ENCODE data around the gene MAPKBP1. TPM values are rescaled to one million over a fixed set of nuclear protein-coding genes. Genes with fewer than 3 reads are reported as not detected.

The MAPKBP1 gene
- total RNA-seq, 1 experiment from 2014 or later = 16.2 TPM

GRCh38 chr15:41774882-41775417 lies 666 bp downstream of the MAPKBP1 start:
- peak overlapping the region; percentile 94 for H3K4me3 Mint-ChIP-seq (ENCODE audit: unreplicated experiment)
- CTCF ChIA-PET = interaction anchor here (1.0 to 3.2 kb wide), 14 partner anchors 8 to 179 kb away, joined by 3 to 47 read pairs (median 4); partner anchors contain the start of gene MGA
- peaks cover 63% of the 10 kb centered on the region for H3K36me3 Mint-ChIP-seq (ENCODE audit: insufficient read depth, unreplicated experiment)
- H3K27ac Mint-ChIP-seq (ENCODE audit: unreplicated experiment) = peak overlapping the region; percentile 91
- Histone ChIP-seq H3K36me3 (ENCODE audit: control insufficient read depth, insufficient read depth, low read length) (no peaks in the 10 kb centered on the region), H3K27me3 (replicated peaks; ENCODE audit: control insufficient read depth, insufficient read depth, low read length) (no peaks in the 10 kb centered on the region), H3K9me3 (no peaks in the 10 kb centered on the region), H3K4me1 (peaks cover 23% of the 10 kb centered on the region), H3K4me3 (ENCODE audit: low read depth, low read length) (peak overlapping the region; percentile 65)
- no TSS peak for BruUV-seq (replicated peaks)
- no peaks in the 10 kb centered on the region for H3K27me3 Mint-ChIP-seq (ENCODE audit: insufficient read depth, unreplicated experiment)
- POLR2A ChIA-PET = interaction anchor here (0.8 to 1.5 kb wide), 5 partner anchors 14 to 281 kb away, joined by 3 to 8 read pairs (median 4); partner anchors contain the start of gene ITPKA
- DNase-seq = no peak
- TF ChIP-seq CTCF (IDR thresholded peaks at IDR 0.05; ENCODE audit: insufficient read depth in 1 of 2, low read depth in 1 of 2, low read length in 1 of 2, severe bottlenecking in 1 of 2, unreplicated experiment in 1 of 2) = no peak
- no peaks in the 10 kb centered on the region for H3K9me3 Mint-ChIP-seq (ENCODE audit: unreplicated experiment)
- peaks cover 34% of the 10 kb centered on the region for H3K4me1 Mint-ChIP-seq (ENCODE audit: low read depth, unreplicated experiment)
- intact Hi-C loops (cut with micrococcal nuclease; ENCODE audit: unreplicated experiment) = loop anchor here (1.0 to 5.0 kb wide), 5 partner anchors 36 to 307 kb away; partner anchors contain the start of gene TYRO3

- CTCF ChIA-PET = no interaction called here
- Histone ChIP-seq H3K4me1 (peaks cover 28% of the 10 kb centered on the region), H3K9me3 (no peaks in the 10 kb centered on the region), H3K27me3 (replicated peaks; ENCODE audit: control insufficient read depth, insufficient read depth, low read length) (no peaks in the 10 kb centered on the region), H3K4me3 (ENCODE audit: low read depth, low read length) (peak overlapping the region; percentile 65), H3K36me3 (ENCODE audit: control insufficient read depth, insufficient read depth, low read length) (no peaks in the 10 kb centered on the region)
- BruUV-seq (replicated peaks) = TSS peak; percentile 17
- Mint-ChIP-seq H3K27me3 (ENCODE audit: insufficient read depth, unreplicated experiment) (no peaks in the 10 kb centered on the region), H3K4me1 (ENCODE audit: low read depth, unreplicated experiment) (peaks cover 39% of the 10 kb centered on the region), H3K9me3 (ENCODE audit: unreplicated experiment) (no peaks in the 10 kb centered on the region), H3K36me3 (ENCODE audit: insufficient read depth, unreplicated experiment) (peaks cover 60% of the 10 kb centered on the region), H3K4me3 (ENCODE audit: unreplicated experiment) (peak overlapping the region; percentile 94), H3K27ac (ENCODE audit: unreplicated experiment) (no peak overlapping the region)
- no peak for TF ChIP-seq CTCF (IDR thresholded peaks at IDR 0.05; ENCODE audit: insufficient read depth in 1 of 2, low read depth in 1 of 2, low read length in 1 of 2, severe bottlenecking in 1 of 2, unreplicated experiment in 1 of 2)
- POLR2A ChIA-PET = interaction anchor here (0.6 kb wide), 1 partner anchor 443 kb away, joined by 3 read pairs; no protein-coding TSS in a partner anchor
- no peak for DNase-seq
- intact Hi-C loops (cut with micrococcal nuclease; ENCODE audit: unreplicated experiment) = loop anchor here (2.0 kb wide), 1 partner anchor 129 kb away; no protein-coding TSS in a partner anchor
Measured at GRCh38 chr15:41775651-41776050, 1.4 kb downstream of the MAPKBP1 start.

GRCh38 chr15:41777421-41777973 lies 3.2 kb downstream of the MAPKBP1 start:
- Histone ChIP-seq H3K4me3 (ENCODE audit: low read depth, low read length) (no peak overlapping the region), H3K9me3 (no peaks in the 10 kb centered on the region), H3K36me3 (ENCODE audit: control insufficient read depth, insufficient read depth, low read length) (no peaks in the 10 kb centered on the region), H3K27me3 (replicated peaks; ENCODE audit: control insufficient read depth, insufficient read depth, low read length) (no peaks in the 10 kb centered on the region), H3K4me1 (peaks cover 32% of the 10 kb centered on the region)
- intact Hi-C loops (cut with micrococcal nuclease; ENCODE audit: unreplicated experiment) = no loop called here
- no peak overlapping the region for H3K4me3 Mint-ChIP-seq (ENCODE audit: unreplicated experiment)
- POLR2A ChIA-PET = no interaction called here
- H3K27me3 Mint-ChIP-seq (ENCODE audit: insufficient read depth, unreplicated experiment) = no peaks in the 10 kb centered on the region
- no peaks in the 10 kb centered on the region for H3K9me3 Mint-ChIP-seq (ENCODE audit: unreplicated experiment)
- BruUV-seq (replicated peaks) = no TSS peak
- peaks cover 42% of the 10 kb centered on the region for H3K36me3 Mint-ChIP-seq (ENCODE audit: insufficient read depth, unreplicated experiment)
- TF ChIP-seq CTCF (IDR thresholded peaks at IDR 0.05; ENCODE audit: insufficient read depth in 1 of 2, low read depth in 1 of 2, low read length in 1 of 2, severe bottlenecking in 1 of 2, unreplicated experiment in 1 of 2) = no peak
- no peak for DNase-seq
- CTCF ChIA-PET = no interaction called here
- peaks cover 29% of the 10 kb centered on the region for H3K4me1 Mint-ChIP-seq (ENCODE audit: low read depth, unreplicated experiment)
- no peak overlapping the region for H3K27ac Mint-ChIP-seq (ENCODE audit: unreplicated experiment)
